K562 (cell line): ENCODE results near the gene KCNF1. TPM values are rescaled to one million over a fixed set of nuclear protein-coding genes. Genes with fewer than 3 reads are reported as not detected.

Source experiments
- ATAC-seq: fragments of 200-7000 bp; cut with Tn5 transposase; 3 replicates; pipeline ENCODE4 v1.9.1; 2020; ENCODE audit warnings: moderate library complexity
- BruUV-seq: library from RNA; stranded (reverse); fragments of 400-500 nt; replicated peaks from 2 replicates; lab custom pipeline; 2021; lab: Mats Ljungman, UMichigan
- CTCF ChIA-PET: fragments of 300-600 bp; formaldehyde crosslinking; extraction: SDS; loops from one replicate; lab custom pipeline; 2021; ENCODE audit warnings: low intra/inter-chr PET ratio; lab: Yijun Ruan, JAX
- POLR2A ChIA-PET: fragments of 300-600, 350-650 bp; sonication (Branson Sonifier 250); formaldehyde crosslinking; extraction: SDS; loops from one replicate; lab custom pipeline; 2021; ENCODE audit warnings: antibody characterized with exemption, inconsistent platforms; lab: Yijun Ruan, JAX
- DNase-seq, 4 experiments: peaks; one replicate each; pipeline versions ENCODE4 v3.0.0 to v3.0.0-alpha.2; 2011 to 2018; ENCODE audit warnings: low spot score in 3 of 4, mixed read lengths in 3 of 4; ENCODE audit errors: extremely low read depth in 1 of 4
- FAIRE-seq: peaks from 2 replicates; lab custom pipeline; 2011; peaks lifted over from hg19 to GRCh38; lab: Jason Lieb, UNC
- H2AFZ ChIP-seq: 2 replicates; pipeline ENCODE4 v1.6.0; 2011; ENCODE audit warnings: low read depth, low read length, control low read depth, inconsistent platforms
- H3K27ac ChIP-seq: fragments of 200-600 bp; 3 replicates; pipeline ENCODE4 v1.8.0; 2011; ENCODE audit warnings: low read depth, mild to moderate bottlenecking, control low read depth, inconsistent platforms, low read length, moderate library complexity, mixed read lengths; ENCODE audit errors: extremely low read depth
- H3K27me3 ChIP-seq, 2 experiments: fragments of 300-600 bp in 1 of 2; 2 replicates in 1 of 2; 3 replicates in 1 of 2; pipeline versions ENCODE4 v1.6.0 to v1.8.0; 2011; ENCODE audit warnings: inconsistent platforms in 2 of 2, low read length in 2 of 2, mild to moderate bottlenecking in 1 of 2, mixed read lengths in 1 of 2, moderate library complexity in 1 of 2; ENCODE audit not compliant: control insufficient read depth in 2 of 2, insufficient read depth in 2 of 2
- H3K36me3 ChIP-seq: fragments of 300-600 bp; 3 replicates; pipeline ENCODE4 v1.8.0; 2011; ENCODE audit warnings: mild to moderate bottlenecking, low read length, inconsistent platforms; ENCODE audit not compliant: control insufficient read depth, insufficient read depth
- H3K4me1 ChIP-seq, 2 experiments: fragments of 200-600 bp in 1 of 2; replicated peaks in 1 of 2; 2 replicates in 1 of 2; 3 replicates in 1 of 2; pipeline versions ENCODE4 v1.5.1 to v1.8.0; 2011; ENCODE audit warnings: inconsistent platforms in 2 of 2, low read length in 2 of 2, mild to moderate bottlenecking in 1 of 2, mixed read lengths in 1 of 2, moderate library complexity in 1 of 2; ENCODE audit not compliant: control insufficient read depth in 2 of 2, insufficient read depth in 2 of 2
- H3K4me2 ChIP-seq: 2 replicates; pipeline ENCODE4 v1.6.1; 2011; ENCODE audit warnings: low read length, control low read depth, inconsistent platforms, mixed read lengths; ENCODE audit not compliant: insufficient read depth
- H3K4me3 ChIP-seq: fragments of 200-600 bp; sonication (generic), shearing (Covaris generic); 2 replicates; pipeline ENCODE4 v1.5.1; 2016; ENCODE audit warnings: control low read depth, inconsistent platforms
- H3K79me2 ChIP-seq: fragments of 200-600 bp; 3 replicates; pipeline ENCODE4 v1.8.0; 2011; ENCODE audit warnings: low read length, inconsistent platforms; ENCODE audit not compliant: control insufficient read depth, insufficient read depth
- H3K9ac ChIP-seq, 2 experiments: 2 replicates each; pipeline versions ENCODE4 v1.6.0 to v1.6.1; 2011; ENCODE audit warnings: low read depth in 2 of 2, low read length in 2 of 2, control low read depth in 1 of 2, inconsistent platforms in 1 of 2, mild to moderate bottlenecking in 1 of 2, mixed read lengths in 1 of 2; ENCODE audit not compliant: insufficient read depth in 1 of 2
- H3K9me1 ChIP-seq: one replicate; pipeline ENCODE4 v1.6.0; 2011; ENCODE audit warnings: inconsistent platforms, mild to moderate bottlenecking, low read length, moderate library complexity; ENCODE audit not compliant: control insufficient read depth, insufficient read depth
- H3K9me3 ChIP-seq: replicated peaks from 2 replicates; pipeline ENCODE4 v1.5.1; 2011; ENCODE audit warnings: low read depth, low read length, inconsistent platforms; ENCODE audit not compliant: control insufficient read depth, insufficient read depth
- H4K20me1 ChIP-seq: replicated peaks from 2 replicates; pipeline ENCODE4 v1.6.1; 2011; ENCODE audit warnings: low read length, inconsistent platforms, mixed read lengths; ENCODE audit not compliant: control insufficient read depth, insufficient read depth
- BRF2 ChIP-seq: IDR thresholded peaks from 3 replicates; pipeline ENCODE4 v1.6.1; 2011; ENCODE audit warnings: borderline replicate concordance, mild to moderate bottlenecking; ENCODE audit not compliant: insufficient read length, insufficient read depth
- DACH1 ChIP-seq: fragments of 450-650 bp; IDR thresholded peaks from 2 replicates; pipeline ENCODE4 v1.6.1; 2018; ENCODE audit not compliant: partially characterized antibody
- KAT7 ChIP-seq: sonication (generic); formaldehyde crosslinking; IDR thresholded peaks from 2 replicates; pipeline ENCODE4 v1.8.0; 2022; ENCODE audit warnings: missing genetic modification reagents, mild to moderate bottlenecking, borderline replicate concordance
- KDM1A ChIP-seq, 2 experiments: fragments of 450-650 bp; IDR thresholded peaks; 2 replicates each; pipeline ENCODE4 v1.6.1; 2016; ENCODE audit warnings: mild to moderate bottlenecking in 2 of 2
- MAFF ChIP-seq: IDR thresholded peaks from 2 replicates; pipeline ENCODE4 v1.6.1; 2012; ENCODE audit warnings: low read length, improper control_type of control experiment
- MLX ChIP-seq, 2 experiments: fragments of 450-650 bp in 1 of 2; sonication (generic) in 1 of 2; formaldehyde crosslinking; conservative IDR thresholded peaks; 2 replicates each; pipeline versions ENCODE4 v1.4.0 to v1.8.1; 2020 to 2022; ENCODE audit warnings: mild to moderate bottlenecking in 1 of 2, missing genetic modification reagents in 1 of 2
- RBFOX2 ChIP-seq: fragments of 200-400 bp; formaldehyde crosslinking; IDR thresholded peaks from 2 replicates; pipeline ENCODE4 v1.6.1; 2017; ENCODE audit warnings: low read depth, mild to moderate bottlenecking, low read length, moderate library complexity
- RBM22 ChIP-seq: fragments of 200-400 bp; formaldehyde crosslinking; IDR thresholded peaks from 2 replicates; pipeline ENCODE4 v1.6.1; 2018; ENCODE audit warnings: low read length, low read depth; ENCODE audit not compliant: poor library complexity, severe bottlenecking
- RBM34 ChIP-seq: fragments of 200-400 bp; formaldehyde crosslinking; IDR thresholded peaks from 2 replicates; pipeline ENCODE4 v1.6.1; 2018; ENCODE audit warnings: low read length, borderline replicate concordance; ENCODE audit not compliant: insufficient read depth
- SMAD2 ChIP-seq: fragments of 150-350 bp; IDR thresholded peaks from 2 replicates; pipeline ENCODE4 v1.6.1; 2014; ENCODE audit warnings: low read depth, mild to moderate bottlenecking, low read length
- TEAD2 ChIP-seq: fragments of 450-650 bp; IDR thresholded peaks from 2 replicates; pipeline ENCODE4 v1.6.1; 2016; ENCODE audit warnings: missing genetic modification characterization, control low read depth, missing compliant biosample characterization
- THAP12 ChIP-seq: fragments of 250-450 bp; sonication (Bioruptor Pico); IDR thresholded peaks from 2 replicates; pipeline ENCODE4 v1.9.0; 2021; ENCODE audit warnings: mild to moderate bottlenecking, inconsistent platforms
- THAP7 ChIP-seq: fragments of 250-450 bp; sonication (Bioruptor Pico); IDR thresholded peaks from 2 replicates; pipeline ENCODE4 v1.5.0; 2021
- WGBS: fragments of 100-300 bp; shearing (Covaris generic); methylation state at CpG from one replicate; pipeline ENCODE4 v1.1.6; 2016; ENCODE audit warnings: low coverage, mixed read lengths; ENCODE audit not compliant: insufficient coverage; ENCODE audit errors: missing lambda C conversion rate; 5-methylcytosine and 5-hydroxymethylcytosine counted together
- in situ Hi-C: fragments of 300-500 bp; cut with MboI; formaldehyde crosslinking; loops from 4 replicates; pipeline ENCODE4 v1.15.0; 2018; ENCODE audit warnings: inconsistent platforms, mixed read lengths
- intact Hi-C: fragments of 100-400 bp; cut with micrococcal nuclease; formaldehyde crosslinking; loops from 2 replicates; pipeline ENCODE4 v1.14.2; 2022
- polyA plus RNA-seq, 8 experiments: library from polyadenylated mRNA; depleted of rRNA in 4 of 8; stranded (reverse) in 5 of 8; unstranded in 3 of 8; fragments of >200 nt; fragmentation: Nextera tagmentation in 2 of 8; fragmentation: Illumina TruSeq in 1 of 8; extraction: Ambion mirVana in 2 of 8; extraction: Trizol in 1 of 8; gene quantifications; 2 replicates each; pipeline versions ENCODE4 v1.2.1 to v1.2.3, GENCODE V29; 2011 to 2014; ENCODE audit warnings: inconsistent platforms in 1 of 8, missing spikeins in 1 of 8
- total RNA-seq, 7 experiments: library from RNA; depleted of rRNA in 6 of 7; stranded (reverse); fragments of >200 nt in 6 of 7; fragmentation: Illumina TruSeq in 2 of 7; extraction: Trizol in 2 of 7; gene quantifications; 2 replicates each; pipeline versions ENCODE4 v1.2.1 to v1.2.3, GENCODE V29; 2011 to 2021; ENCODE audit warnings: low replicate concordance in 1 of 7

Gene KCNF1
- total and polyA plus RNA-seq, 9 of the 15 experiments (the other 6 are each of a cell fraction or from before 2014, with no cell fraction given), result not detected

GRCh38 chr2:10875126-10875525, 36.6 kb upstream of the KCNF1 start (continued):
- TF ChIP-seq THAP12 (CRISPR knock-in tag) (no peak), MLX (CRISPR knock-in tag; conservative IDR thresholded peaks at IDR 0.05) (no peak)

GRCh38 chr2:10876394-10876793, 35.3 kb upstream of the KCNF1 start:
- no peak for FAIRE-seq

More at GRCh38 chr2:10876394-10876793, 35.3 kb upstream of the KCNF1 start:
- Histone ChIP-seq H4K20me1 (no peaks in the 10 kb centered on the region), H3K9ac (no peak overlapping the region), H3K4me3 (no peak overlapping the region), H3K9me3 (no peaks in the 10 kb centered on the region; the same call in 1 of the 2 replicates), H3K4me1 (peaks cover 0 to 4% of the 10 kb centered on the region in 2 experiments; a peak in 3 of 5 replicates), H3K27me3 (peaks cover 12 to 42% of the 10 kb centered on the region in 2 experiments; a peak in 4 of 5 replicates), H3K27ac (no peak overlapping the region), H3K4me2 (no peak overlapping the region), H3K79me2 (no peaks in the 10 kb centered on the region), H3K9me1 (no peaks in the 10 kb centered on the region), H3K36me3 (no peaks in the 10 kb centered on the region), H2AFZ (no peak overlapping the region)
- BruUV-seq, result no TSS peak
- CTCF ChIA-PET, result no interaction called here
- in situ Hi-C loops (no loop called here), intact Hi-C loops (no loop called here)
- POLR2A ChIA-PET, result no interaction called here
- DNase-seq, result no peak
- 1% methylated on average over 3 of the region's 3 CpGs for WGBS
- no peak for TF ChIP-seq DACH1
- TF ChIP-seq BRF2, result no peak
- TF ChIP-seq RBFOX2, result no peak
- TF ChIP-seq THAP7 (CRISPR knock-in tag), result no peak
- TF ChIP-seq RBM34, result no peak
- TF ChIP-seq TEAD2, result no peak
- TF ChIP-seq RBM22, result no peak
- TF ChIP-seq SMAD2, result no peak
- TF ChIP-seq KDM1A (IDR thresholded peaks at IDR 0.05), result no peak
- TF ChIP-seq MAFF, result no peak
- TF ChIP-seq KAT7 (CRISPR knock-in tag), result no peak
- ATAC-seq, result no peak
